HCT116 (cell line): ENCODE data around the gene AMDHD2. TPM values are rescaled to one million over a fixed set of nuclear protein-coding genes. Genes with fewer than 3 reads are reported as not detected.

Experiments
- ATAC-seq: fragments of 200-7000 bp; cut with Tn5 transposase; 2 replicates; pipeline ENCODE4 v1.9.1; 2020; ENCODE audit warnings: mild to moderate bottlenecking, moderate library complexity
- BruUV-seq: library from RNA; stranded (reverse); fragments of 400-500 nt; replicated peaks from 2 replicates; lab custom pipeline; 2021; lab: Mats Ljungman, UMichigan
- CTCF ChIA-PET: fragments of 300-600 bp; sonication (Branson Sonifier 250); formaldehyde crosslinking; loops from one replicate; lab custom pipeline; 2021; ENCODE audit warnings: antibody characterized with exemption; lab: Charles Lee
- POLR2A ChIA-PET: fragments of 300-600, 350-600 bp; sonication (Branson Sonifier 250); formaldehyde crosslinking; loops from one replicate; lab custom pipeline; 2021; ENCODE audit warnings: antibody characterized with exemption; lab: Charles Lee
- RAD21 ChIA-PET, 2 experiments: fragments of 300-600 bp; sonication (Branson Sonifier 250); formaldehyde crosslinking; loops; one replicate each; lab custom pipeline; 2023; ENCODE audit warnings: low total read pairs in 2 of 2; ENCODE audit not compliant: uncharacterized antibody in 2 of 2, unreplicated experiment in 2 of 2, low non-redundant PET in 1 of 2; lab: Charles Lee
- DNase-seq: peaks from one replicate; pipeline ENCODE4 v3.0.0-alpha.2; 2010; ENCODE audit warnings: low read depth, low spot score
- H2AFZ ChIP-seq: fragments of 200-600 bp; shearing (Covaris generic), sonication (generic); 2 replicates; pipeline ENCODE4 v1.6.1; 2017; ENCODE audit warnings: low read depth, mixed run types, mixed read lengths, antibody characterized with exemption, low read length; ENCODE audit not compliant: poor library complexity, severe bottlenecking
- H3K27ac ChIP-seq: 2 replicates; pipeline ENCODE4 v1.5.1; 2012; ENCODE audit warnings: low read depth, low read length
- H3K27me3 ChIP-seq: fragments of 200-600 bp; sonication (generic); 2 replicates; pipeline ENCODE4 v1.6.1; 2016; ENCODE audit warnings: mixed run types, low read length, mixed read lengths; ENCODE audit not compliant: insufficient read depth
- H3K36me3 ChIP-seq, 2 experiments: fragments of 200-500 bp in 1 of 2; fragments of 200-600 bp in 1 of 2; sonication (Bioruptor generic) in 1 of 2; sonication (generic) in 1 of 2; 2 replicates each; pipeline versions ENCODE4 v1.5.1 to v1.6.1; 2014 to 2016; ENCODE audit warnings: low read length in 2 of 2, inconsistent platforms in 1 of 2, mixed read lengths in 1 of 2, mixed run types in 1 of 2; ENCODE audit not compliant: insufficient read depth in 2 of 2, control insufficient read depth in 1 of 2
- H3K4me1 ChIP-seq, 2 experiments: fragments of 200-600 bp in 1 of 2; sonication (generic) in 1 of 2; 2 replicates each; pipeline versions ENCODE4 v1.5.1 to v1.6.1; 2012 to 2017; ENCODE audit warnings: low read length in 2 of 2, inconsistent platforms in 1 of 2, mild to moderate bottlenecking in 1 of 2, mixed read lengths in 1 of 2, mixed run types in 1 of 2, moderate library complexity in 1 of 2; ENCODE audit not compliant: insufficient read depth in 2 of 2, control insufficient read depth in 1 of 2
- H3K4me2 ChIP-seq: fragments of 200-600 bp; sonication (generic); 2 replicates; pipeline ENCODE4 v1.6.1; 2017; ENCODE audit warnings: mixed run types, low read length, mixed read lengths
- H3K4me3 ChIP-seq, 2 experiments: fragments of 200-600 bp in 1 of 2; sonication (generic) in 1 of 2; replicated peaks in 1 of 2; 2 replicates each; pipeline ENCODE4 v1.5.1; 2011 to 2016; ENCODE audit warnings: low read length in 2 of 2, control low read depth in 1 of 2, low read depth in 1 of 2, mild to moderate bottlenecking in 1 of 2, mixed read lengths in 1 of 2, mixed run types in 1 of 2
- H3K79me2 ChIP-seq: fragments of 200-600 bp; sonication (generic); 2 replicates; pipeline ENCODE4 v1.6.1; 2017; ENCODE audit warnings: mild to moderate bottlenecking, mixed run types, low read length, moderate library complexity, mixed read lengths; ENCODE audit not compliant: insufficient read depth
- H3K9ac ChIP-seq: fragments of 200-600 bp; sonication (generic); 2 replicates; pipeline ENCODE4 v1.6.1; 2016; ENCODE audit warnings: low read length, mixed read lengths
- H3K9me2 ChIP-seq: fragments of 200-600 bp; sonication (generic), shearing (Covaris generic); 2 replicates; pipeline ENCODE4 v1.6.1; 2017; ENCODE audit warnings: mixed run types, mild to moderate bottlenecking, moderate library complexity; ENCODE audit not compliant: insufficient read depth
- H3K9me3 ChIP-seq, 2 experiments: fragments of 200-500 bp in 1 of 2; fragments of 200-600 bp in 1 of 2; sonication (Bioruptor generic) in 1 of 2; sonication (generic) in 1 of 2; 2 replicates each; pipeline ENCODE4 v1.6.1; 2014 to 2017; ENCODE audit warnings: low read length in 2 of 2, mixed read lengths in 2 of 2, inconsistent platforms in 1 of 2, low read depth in 1 of 2, mild to moderate bottlenecking in 1 of 2, mixed run types in 1 of 2, moderate library complexity in 1 of 2; ENCODE audit not compliant: control insufficient read depth in 1 of 2, insufficient read depth in 1 of 2
- H4K20me1 ChIP-seq: fragments of 200-600 bp; sonication (generic), shearing (Covaris generic); 2 replicates; pipeline ENCODE4 v1.6.1; 2017; ENCODE audit warnings: mixed run types, mild to moderate bottlenecking, moderate library complexity; ENCODE audit not compliant: insufficient read depth
- EGR1 ChIP-seq: IDR thresholded peaks from 2 replicates; pipeline ENCODE4 v1.6.1; 2012; ENCODE audit warnings: low read depth
- EZH2 ChIP-seq: fragments of 200-600 bp; sonication (generic); IDR thresholded peaks from 2 replicates; pipeline ENCODE4 v1.6.1; 2017; ENCODE audit warnings: antibody characterized with exemption, mixed run types
- EZH2phosphoT487 ChIP-seq: fragments of 200-600 bp; IDR thresholded peaks from 2 replicates; pipeline ENCODE4 v1.6.1; 2018; ENCODE audit warnings: antibody characterized with exemption, borderline replicate concordance
- JUND ChIP-seq: IDR thresholded peaks from 2 replicates; pipeline ENCODE4 v1.6.1; 2012
- POLR2A ChIP-seq: IDR thresholded peaks from 2 replicates; pipeline ENCODE4 v1.7.0; 2011; ENCODE audit warnings: borderline replicate concordance; ENCODE audit not compliant: insufficient read depth, insufficient read length; ENCODE audit errors: extremely low read depth
- TCF7L2 ChIP-seq: IDR thresholded peaks from 2 replicates; pipeline ENCODE4 v1.7.0; 2011; ENCODE audit warnings: borderline replicate concordance, inconsistent platforms; ENCODE audit not compliant: insufficient read depth, insufficient read length; ENCODE audit errors: extremely low read depth
- ZFX ChIP-seq: fragments of 450-650 bp; IDR thresholded peaks from 2 replicates; pipeline ENCODE4 v1.6.1; 2017
- intact Hi-C: fragments of 100-400 bp; cut with micrococcal nuclease; formaldehyde crosslinking; loops from 2 replicates; pipeline ENCODE4 v1.10.0; 2022
- total RNA-seq: library from RNA; stranded (reverse); gene quantifications from one replicate; pipeline ENCODE4 v1.2.1, GENCODE V29; 2021; ENCODE audit not compliant: unreplicated experiment
- TF ChIP-seq, protein P1 (sequence below): IDR thresholded peaks from 2 replicates; pipeline ENCODE4 v1.6.1; 2012
- TF ChIP-seq, protein P2 (sequence below), 3 experiments: fragments of 200-600 bp in 1 of 3; sonication (generic) in 1 of 3; IDR thresholded peaks in 2 of 3; conservative IDR thresholded peaks in 1 of 3; 2 replicates each; pipeline ENCODE4 v1.5.1; 2012 to 2017; ENCODE audit warnings: low read depth in 2 of 3, low read length in 2 of 3, antibody characterized with exemption in 1 of 3, borderline replicate concordance in 1 of 3, control low read depth in 1 of 3, mild to moderate bottlenecking in 1 of 3, mixed read lengths in 1 of 3, mixed run types in 1 of 3, moderate library complexity in 1 of 3; ENCODE audit not compliant: insufficient read depth in 1 of 3
- TF ChIP-seq, protein P3 (sequence below): IDR thresholded peaks from 2 replicates; pipeline ENCODE4 v1.6.1; 2012

The AMDHD2 gene
- total RNA-seq, 1 experiment from 2014 or later, result 42.9 TPM

DNA sequence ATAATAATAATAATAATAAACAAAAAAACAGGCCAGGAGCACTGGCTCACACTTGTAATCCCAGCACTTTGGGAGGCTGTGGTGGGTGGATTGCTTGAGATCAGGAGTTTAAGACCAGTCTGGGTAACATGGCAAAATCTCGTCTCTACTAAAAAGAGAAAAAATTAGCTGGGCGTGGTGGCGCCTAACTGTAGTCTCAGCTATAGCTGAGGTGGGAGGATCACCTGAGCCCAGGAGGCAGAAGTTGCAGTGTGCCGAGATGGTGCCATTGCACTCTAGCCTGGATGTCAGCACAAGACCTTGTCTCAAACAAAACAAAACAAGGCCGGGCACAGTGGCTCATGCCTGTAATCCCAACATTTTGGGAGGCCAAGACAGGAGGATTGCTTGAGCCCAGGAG, 25.1 kb upstream of the AMDHD2 start:
- no peak overlapping the region for H3K4me2 ChIP-seq
- intact Hi-C loops, result no loop called here
- H3K9me3 ChIP-seq, result no peaks in the 10 kb centered on the region
- TF ChIP-seq ZFX, result no peak
- TF ChIP-seq, protein P1, sequence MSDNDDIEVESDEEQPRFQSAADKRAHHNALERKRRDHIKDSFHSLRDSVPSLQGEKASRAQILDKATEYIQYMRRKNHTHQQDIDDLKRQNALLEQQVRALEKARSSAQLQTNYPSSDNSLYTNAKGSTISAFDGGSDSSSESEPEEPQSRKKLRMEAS, result no peak
- no peak for TF ChIP-seq POLR2A
- TF ChIP-seq, protein P2, sequence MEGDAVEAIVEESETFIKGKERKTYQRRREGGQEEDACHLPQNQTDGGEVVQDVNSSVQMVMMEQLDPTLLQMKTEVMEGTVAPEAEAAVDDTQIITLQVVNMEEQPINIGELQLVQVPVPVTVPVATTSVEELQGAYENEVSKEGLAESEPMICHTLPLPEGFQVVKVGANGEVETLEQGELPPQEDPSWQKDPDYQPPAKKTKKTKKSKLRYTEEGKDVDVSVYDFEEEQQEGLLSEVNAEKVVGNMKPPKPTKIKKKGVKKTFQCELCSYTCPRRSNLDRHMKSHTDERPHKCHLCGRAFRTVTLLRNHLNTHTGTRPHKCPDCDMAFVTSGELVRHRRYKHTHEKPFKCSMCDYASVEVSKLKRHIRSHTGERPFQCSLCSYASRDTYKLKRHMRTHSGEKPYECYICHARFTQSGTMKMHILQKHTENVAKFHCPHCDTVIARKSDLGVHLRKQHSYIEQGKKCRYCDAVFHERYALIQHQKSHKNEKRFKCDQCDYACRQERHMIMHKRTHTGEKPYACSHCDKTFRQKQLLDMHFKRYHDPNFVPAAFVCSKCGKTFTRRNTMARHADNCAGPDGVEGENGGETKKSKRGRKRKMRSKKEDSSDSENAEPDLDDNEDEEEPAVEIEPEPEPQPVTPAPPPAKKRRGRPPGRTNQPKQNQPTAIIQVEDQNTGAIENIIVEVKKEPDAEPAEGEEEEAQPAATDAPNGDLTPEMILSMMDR (IDR thresholded peaks at IDR 0.05 in 2 of 3, conservative IDR thresholded peaks at IDR 0.05 in 1 of 3; ENCODE audit: borderline replicate concordance in 1 of 3, insufficient read depth in 1 of 3, low read depth in 2 of 3, low read length in 2 of 3), result no peak
- no peak for TF ChIP-seq JUND
- TF ChIP-seq EGR1, result no peak
- TF ChIP-seq EZH2phosphoT487, result no peak
- no peak for TF ChIP-seq TCF7L2
- TF ChIP-seq, protein P3, sequence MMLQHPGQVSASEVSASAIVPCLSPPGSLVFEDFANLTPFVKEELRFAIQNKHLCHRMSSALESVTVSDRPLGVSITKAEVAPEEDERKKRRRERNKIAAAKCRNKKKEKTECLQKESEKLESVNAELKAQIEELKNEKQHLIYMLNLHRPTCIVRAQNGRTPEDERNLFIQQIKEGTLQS, result no peak
- no peak for TF ChIP-seq EZH2
- H3K4me1 ChIP-seq, result no peaks in the 10 kb centered on the region
- DNase-seq (no peak), ATAC-seq (no peak)
- CTCF ChIA-PET, result no interaction called here
- H4K20me1 ChIP-seq, result no peaks in the 10 kb centered on the region
- H3K9me2 ChIP-seq, result no peaks in the 10 kb centered on the region
- no peaks in the 10 kb centered on the region; a peak in 1 of 4 replicates for H3K36me3 ChIP-seq
- peaks cover 14% of the 10 kb centered on the region; the same call in 1 of the 2 replicates for H3K79me2 ChIP-seq
- RAD21 ChIA-PET, result no interaction called here
- no peak overlapping the region for H3K4me3 ChIP-seq
- no peak overlapping the region for H3K27ac ChIP-seq
- no peak overlapping the region for H2AFZ ChIP-seq
- POLR2A ChIA-PET, result no interaction called here
- no TSS peak for BruUV-seq
- no peak overlapping the region for H3K9ac ChIP-seq
- no peaks in the 10 kb centered on the region for H3K27me3 ChIP-seq
